Right lobe of liver (tissue), 4 donors: ENCODE measurements around the gene XPOT.

Experiments used
- CTCF ChIP-seq, 4 donors: fragments of 200-600 bp in 3 of 4; fragments of 450-650 bp in 1 of 4; IDR thresholded peaks; one replicate each; pipeline versions ENCODE4 v1.5.1 to v1.8.0; 2016 to 2022; ENCODE audit warnings: antibody characterized with exemption in 4 of 4, mild to moderate bottlenecking in 2 of 4
- POLR2A ChIP-seq: fragments of 450-650 bp; IDR thresholded peaks from one replicate; pipeline ENCODE4 v1.6.1; 2017; ENCODE audit warnings: antibody characterized with exemption, mild to moderate bottlenecking
- donor health status: DM: no; HTN: no; CAD: no.
- donor health status: DM: no; HTN: no; CAD: no.
- donor health status: DM: no; HTN: yes; CAD: no.

- TF ChIP-seq CTCF (IDR thresholded peaks at IDR 0.05) (no peak), POLR2A (no peak)
Measured at GRCh38 chr12:64496839-64497400, 92.7 kb downstream of the XPOT start.
